Stimulated activated CD8-positive, alpha-beta memory T cell treated with anti-CD3 and anti-CD28 coated beads, Interleukin-7, amount 100 ng/mL, for 24 hours (primary cell): ENCODE results near the gene MRPS31.
"Not testable (repeated sequence)": the region's sequence is repeated elsewhere in the genome, so short reads cannot be mapped to it uniquely, and the experiment has no call there.

Experiments
- DNase-seq: peaks from one replicate; pipeline ENCODE4 v3.0.0-alpha.2; 2020; ENCODE audit warnings: low read depth

Gene MRPS31

DNA sequence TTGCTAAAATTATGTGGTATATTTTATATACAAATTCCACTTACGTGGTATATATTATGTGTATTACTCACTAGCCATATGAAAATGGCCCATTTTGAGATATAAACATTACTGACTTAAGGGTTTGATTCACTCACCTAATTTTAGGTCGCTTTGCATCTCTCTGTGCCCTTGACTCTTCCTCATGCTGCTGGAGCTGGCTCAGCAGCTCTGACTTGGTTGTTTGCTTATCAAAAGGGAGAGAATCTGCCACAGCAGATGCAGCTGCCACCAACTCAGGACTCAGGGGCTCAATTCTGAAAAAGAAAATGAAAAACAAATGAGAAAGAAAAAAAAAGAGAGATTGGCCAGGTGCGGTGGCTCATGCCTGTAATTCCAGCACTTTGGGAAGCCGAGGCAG is 12.2 kb downstream of the MRPS31 start:
- DNase-seq: no peak

DNA sequence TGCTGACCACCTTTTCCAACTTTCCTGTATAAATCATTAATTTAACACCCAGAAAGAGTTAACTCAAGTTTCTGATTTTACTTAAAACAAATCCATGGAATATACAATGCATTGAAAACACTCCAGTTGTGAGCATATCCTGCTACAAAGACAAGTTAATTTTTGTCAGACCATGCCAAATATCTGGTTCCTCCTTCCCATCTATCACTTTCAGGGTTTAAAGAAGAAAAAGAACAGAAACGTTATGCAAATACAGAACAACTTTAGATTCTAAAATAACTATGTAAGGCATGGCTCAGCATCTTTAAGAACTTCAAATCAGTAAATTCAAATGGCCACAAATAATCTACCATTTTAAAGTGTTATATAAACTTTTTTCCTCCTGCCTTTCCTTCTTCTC is 14.9 kb downstream of the MRPS31 start:
- DNase-seq: no peak

DNA sequence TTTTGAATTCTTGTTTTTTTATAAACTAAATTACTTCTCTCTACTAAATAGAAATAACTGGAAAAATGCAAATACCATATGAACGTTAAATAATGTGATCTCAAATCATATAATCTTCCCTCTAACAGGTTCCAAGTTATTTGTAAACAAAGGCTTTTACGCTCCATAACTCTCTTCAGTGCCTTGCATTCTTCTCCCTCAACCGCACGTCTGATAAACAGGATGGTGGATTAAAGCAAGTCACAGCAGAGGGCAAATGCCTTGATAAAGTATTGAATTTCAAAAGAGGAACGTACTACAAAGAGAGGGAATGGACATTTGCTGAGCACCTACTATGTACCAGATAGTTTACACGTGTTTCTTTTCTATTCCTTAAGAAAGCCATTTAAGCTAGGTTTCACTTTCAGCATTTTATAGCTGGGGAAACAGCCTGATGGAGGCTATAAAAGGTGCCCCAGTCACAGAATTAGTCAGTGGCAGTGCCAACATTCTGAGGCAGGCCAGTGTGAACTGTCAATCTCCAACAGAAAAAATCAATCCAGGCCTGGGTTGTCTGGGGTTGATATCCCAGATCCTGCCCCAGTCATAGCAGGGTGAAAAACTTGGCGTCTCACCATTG is 15.8 kb downstream of the MRPS31 start:
- DNase-seq: no peak

GRCh38 chr13:40749327-40749726 is 21.7 kb downstream of the MRPS31 start:
- DNase-seq: no peak

GRCh38 chr13:40735232-40735548 is 35.8 kb downstream of the MRPS31 start:
- DNase-seq: not testable (repeated sequence)

- not testable (repeated sequence) for DNase-seq
These were observed 36.3 kb downstream of the MRPS31 start for GRCh38 chr13:40734536-40735231.

DNA sequence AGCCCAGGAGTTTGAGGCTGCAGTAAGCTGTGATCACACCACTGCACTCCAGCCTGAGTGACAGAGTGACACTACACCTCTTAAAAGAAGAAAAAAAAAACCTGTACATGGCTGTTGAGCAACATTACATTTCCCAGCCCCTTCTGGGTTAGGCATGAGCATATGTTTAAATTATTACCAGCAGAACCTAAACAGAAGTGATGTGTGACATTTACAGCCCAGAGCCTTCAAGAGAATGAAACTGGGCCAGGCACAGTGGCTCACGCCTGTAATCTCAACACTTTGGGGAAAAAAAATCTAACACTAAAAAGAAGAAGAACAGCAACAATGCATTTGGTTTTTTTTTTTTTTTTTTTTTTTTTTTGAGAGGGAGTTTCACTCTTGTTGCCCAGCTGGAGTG is 38.3 kb downstream of the MRPS31 start:
- DNase-seq: no peak

DNA sequence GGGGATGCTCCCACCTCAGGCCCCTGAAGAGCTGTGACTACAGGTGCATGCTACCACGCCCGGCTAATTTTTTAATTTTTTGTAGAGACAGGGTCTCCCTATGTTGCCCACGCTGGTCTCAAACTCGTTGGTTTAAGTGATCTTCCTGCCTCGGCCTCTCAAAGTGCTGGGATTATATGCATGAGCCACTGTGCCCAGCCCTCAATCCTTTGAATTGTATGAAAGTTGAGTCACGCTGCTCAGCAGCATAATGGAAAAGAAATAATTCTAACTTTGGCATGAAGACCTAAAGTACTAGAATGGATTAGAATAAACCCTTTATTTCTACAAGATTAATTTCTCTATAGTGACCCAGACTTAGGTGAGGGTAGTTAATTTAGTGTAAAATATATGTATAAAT is 42.4 kb downstream of the MRPS31 start:
- no peak for DNase-seq

DNA sequence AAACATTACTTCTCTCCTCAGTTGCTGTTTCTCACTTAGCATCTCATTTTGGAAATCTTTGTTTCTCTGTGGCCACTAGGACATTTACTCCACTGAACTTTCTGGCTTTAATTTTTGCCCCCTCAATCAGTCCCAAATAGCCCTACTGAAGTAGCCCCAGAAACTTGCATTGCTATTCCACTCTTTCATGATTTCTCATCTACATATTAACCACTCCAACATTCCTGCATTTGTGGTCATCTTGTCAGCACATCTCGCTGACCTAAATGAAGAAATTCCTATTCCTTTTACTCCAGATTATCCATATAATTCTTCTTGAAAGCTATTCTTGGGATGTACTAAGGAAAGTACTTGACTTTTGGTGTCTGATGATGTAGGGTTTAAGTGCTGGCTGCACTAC is 56.6 kb downstream of the MRPS31 start:
- not testable (repeated sequence) for DNase-seq

DNA sequence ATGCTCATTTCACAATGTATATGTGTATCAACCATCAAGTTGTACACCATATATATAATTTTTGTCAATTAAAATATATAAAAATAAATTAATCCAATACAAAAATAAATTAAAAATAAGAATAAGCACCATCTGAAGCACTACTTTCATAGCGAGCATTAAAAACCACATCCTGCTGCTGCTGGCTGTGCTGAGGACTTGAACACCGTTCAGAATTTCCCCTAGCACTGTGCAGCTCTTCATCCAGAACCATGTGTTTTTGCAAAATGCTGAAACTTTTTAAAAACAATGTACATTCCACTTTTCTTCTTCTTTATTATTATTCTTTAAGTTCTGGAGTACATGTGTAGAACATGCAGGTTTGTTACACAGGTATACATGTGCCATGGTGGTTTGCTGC is 64.6 kb downstream of the MRPS31 start:
- DNase-seq: no peak

GRCh38 chr13:40697711-40698110 is 73.3 kb downstream of the MRPS31 start:
- no peak for DNase-seq

GRCh38 chr13:40694426-40694825 is 76.6 kb downstream of the MRPS31 start:
- no peak for DNase-seq

- no peak for DNase-seq
These were observed 78.0 kb downstream of the MRPS31 start for GRCh38 chr13:40692946-40693345.

DNA sequence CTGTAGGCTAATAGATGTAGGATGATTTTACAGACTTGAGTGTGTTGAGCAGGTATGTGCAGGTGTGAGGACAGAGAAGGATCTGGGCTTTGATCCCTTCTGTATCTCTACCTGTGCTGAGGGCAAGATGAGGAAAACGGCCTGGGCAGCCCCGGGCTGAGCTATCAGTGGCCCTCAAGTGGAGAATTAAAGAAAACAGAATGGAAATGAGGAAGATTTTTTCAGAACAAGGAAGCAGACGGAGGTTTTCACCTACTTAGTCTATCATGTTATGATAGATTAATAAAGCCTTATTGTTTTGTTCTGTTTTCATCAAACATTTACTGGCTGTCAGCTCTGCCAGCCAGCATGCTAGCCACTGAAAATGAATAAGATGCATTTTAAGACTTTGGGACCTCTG is 82.2 kb downstream of the MRPS31 start:
- no peak for DNase-seq

DNA sequence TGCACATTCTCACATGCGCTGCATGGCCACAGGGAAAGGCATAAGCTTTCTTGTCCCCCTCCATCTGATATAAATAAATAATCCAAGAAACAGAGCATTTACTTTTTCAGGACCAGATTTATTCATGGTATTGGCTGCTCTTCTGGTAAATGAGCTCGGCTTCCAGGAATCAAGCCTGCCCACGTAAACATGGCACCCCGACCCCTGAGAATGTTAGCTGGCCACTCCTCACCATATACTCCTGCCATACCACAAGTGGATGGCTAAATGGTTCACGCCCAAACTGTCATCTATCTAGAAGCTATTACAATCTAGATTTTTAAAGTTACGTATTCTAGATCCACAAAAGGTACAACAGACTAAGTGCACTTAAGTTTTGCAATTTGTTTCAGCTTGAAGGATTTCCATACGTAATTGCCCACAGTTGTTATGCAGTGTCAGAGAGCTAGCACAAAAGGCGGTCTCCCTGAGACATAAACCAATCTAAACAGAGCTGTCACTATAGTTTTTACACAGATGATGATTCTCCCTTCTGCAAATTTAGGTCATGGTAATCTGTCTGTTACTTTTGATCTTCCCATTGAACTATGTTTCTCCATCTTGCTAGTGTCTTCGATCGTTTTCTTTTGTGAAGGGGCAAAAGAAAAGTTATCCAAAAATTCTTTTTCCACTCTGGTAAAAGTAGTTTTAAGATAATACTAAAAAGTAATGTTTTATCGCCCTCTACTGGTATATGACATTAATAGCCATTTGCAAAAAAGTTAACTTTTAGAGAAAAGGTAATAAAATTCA is 88.3 kb downstream of the MRPS31 start:
- DNase-seq: no peak

DNA sequence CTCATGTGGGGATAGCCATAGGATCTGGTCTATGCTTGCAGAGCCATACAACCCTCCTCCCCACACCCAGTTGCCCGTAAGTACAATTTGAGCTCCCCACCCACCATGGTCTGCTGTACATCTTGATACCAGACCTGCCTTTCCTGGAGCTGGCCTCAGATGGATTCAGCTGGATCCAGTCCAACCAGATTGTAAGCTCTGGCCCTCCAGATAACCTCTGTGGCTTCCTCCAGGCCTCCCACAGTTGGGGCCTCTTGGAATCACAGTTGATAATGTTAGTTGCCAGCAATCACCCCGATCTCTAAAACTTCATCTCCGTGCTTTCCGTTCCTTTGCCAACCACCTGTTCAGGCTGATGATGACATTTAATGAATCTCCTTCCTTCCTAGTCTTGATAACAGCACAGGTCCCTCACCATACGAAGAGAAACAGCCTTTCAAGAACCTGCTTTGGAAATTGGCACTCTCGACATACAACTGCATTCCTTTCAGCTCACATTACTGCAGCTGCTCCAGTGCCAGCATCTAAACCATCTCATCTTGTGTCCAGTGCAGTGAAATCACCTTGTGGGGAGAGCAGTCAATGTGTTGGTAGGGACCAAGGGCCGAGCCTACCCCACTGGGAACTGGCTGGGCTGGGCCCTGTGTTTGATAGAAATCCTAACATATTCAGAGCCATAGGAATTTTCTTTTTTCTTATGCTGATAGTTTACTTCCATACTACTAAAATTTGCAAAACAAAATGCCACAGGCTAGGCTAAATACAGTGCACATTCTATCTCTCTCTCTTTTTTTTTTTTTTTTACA is 89.4 kb downstream of the MRPS31 start:
- no peak for DNase-seq

DNA sequence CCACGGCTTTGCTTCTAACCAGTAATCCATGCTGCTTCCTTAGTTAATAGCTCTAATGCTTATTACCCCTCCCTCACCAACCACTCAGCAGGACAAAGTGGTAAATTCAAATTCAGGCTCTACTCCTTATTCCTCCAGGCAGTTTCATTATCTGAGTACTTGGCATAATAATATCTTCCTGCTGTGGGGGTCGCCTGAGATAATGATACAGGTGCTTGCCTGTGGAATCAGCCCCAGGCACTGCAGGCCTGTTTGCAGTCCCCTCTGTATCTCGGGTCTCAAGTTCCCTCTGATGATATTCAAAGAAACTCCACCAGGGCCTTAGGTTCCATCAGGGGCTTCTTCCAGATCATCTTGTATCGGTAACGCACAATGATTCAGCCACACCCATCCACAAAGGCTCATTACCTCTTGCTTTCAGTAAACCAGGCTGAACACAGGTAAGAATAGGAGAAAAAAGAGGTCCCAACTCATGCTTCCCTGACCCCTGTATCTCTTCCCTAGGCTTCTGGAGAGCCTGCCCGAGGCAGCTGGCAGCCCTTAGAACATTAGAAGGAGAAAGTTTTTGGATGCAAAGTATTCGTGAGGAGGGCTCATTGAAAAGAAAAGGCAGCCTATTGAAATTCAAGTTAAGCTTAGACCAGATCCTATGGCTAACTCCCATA is 90.2 kb downstream of the MRPS31 start:
- DNase-seq: no peak

DNA sequence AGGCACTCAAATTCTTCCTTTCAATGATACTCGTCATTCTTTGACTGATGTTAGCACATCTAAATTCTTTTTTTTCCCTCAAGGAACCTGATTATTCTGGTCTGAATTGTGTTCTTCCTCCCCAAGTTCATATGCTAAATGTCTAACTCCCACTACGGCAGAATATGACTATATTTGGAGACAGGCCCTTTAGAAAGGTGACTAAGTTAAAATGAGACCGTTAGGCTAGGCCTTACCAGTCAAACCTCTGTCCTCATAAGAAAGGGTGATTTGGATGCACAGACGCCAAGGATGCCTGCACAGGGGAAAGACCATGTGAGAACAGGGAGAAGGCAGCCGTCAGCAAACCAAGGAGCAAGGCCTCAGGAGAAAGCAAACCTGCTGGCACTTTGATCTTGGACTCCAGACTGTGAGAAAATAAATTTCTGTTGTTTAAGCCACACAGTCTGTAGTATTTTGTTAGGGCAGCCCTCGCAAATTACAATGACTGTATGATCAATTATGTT is 91.5 kb downstream of the MRPS31 start:
- DNase-seq: no peak
